Hematopoietic multipotent progenitor cell treated with erythropoietin and hydrocortisone succinate and interleukin-3 and kit ligand, for 8 days (in vitro differentiated cells): ENCODE results near the gene SP110.
"Not testable (repeated sequence)": the region's sequence is repeated elsewhere in the genome, so short reads cannot be mapped to it uniquely, and the experiment has no call there.

Source experiments
- DNase-seq: peaks from one replicate; pipeline ENCODE4 v3.0.0-alpha.2; 2015

Gene SP110

GRCh38 chr2:230219419-230220331 is at the start of gene SP110:
SP110 (minus strand) TSS chr2:230219984; CDS start chr2:230216927, 3,057 bp downstream.
- DNase-seq = peak; percentile 94

GRCh38 chr2:230268606-230269243 is 48.9 kb upstream of the SP110 start:
- no peak for DNase-seq

DNA sequence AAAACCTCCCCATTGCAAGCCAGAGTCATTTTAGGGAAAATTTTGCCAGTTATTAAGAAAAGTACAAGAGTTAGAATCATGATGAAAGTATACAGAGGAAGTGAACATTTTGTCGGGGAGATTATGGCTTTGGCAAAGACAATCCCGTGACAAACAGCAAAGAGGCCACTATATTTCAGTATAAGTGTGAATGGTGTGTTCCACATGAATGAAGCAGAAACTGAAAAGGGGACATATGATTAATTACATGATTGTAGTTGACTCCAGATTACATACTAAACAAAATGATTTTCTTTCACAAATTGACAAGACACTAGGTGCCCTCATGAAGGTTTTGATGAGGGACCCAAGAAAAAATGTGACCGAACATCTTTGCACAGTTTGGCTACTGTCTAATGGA is 47.8 kb upstream of the SP110 start:
- no peak for DNase-seq

GRCh38 chr2:230267059-230267458 is 47.3 kb upstream of the SP110 start:
- no peak for DNase-seq

- DNase-seq = no peak
These were observed 46.9 kb upstream of the SP110 start for GRCh38 chr2:230266638-230267037.

DNA sequence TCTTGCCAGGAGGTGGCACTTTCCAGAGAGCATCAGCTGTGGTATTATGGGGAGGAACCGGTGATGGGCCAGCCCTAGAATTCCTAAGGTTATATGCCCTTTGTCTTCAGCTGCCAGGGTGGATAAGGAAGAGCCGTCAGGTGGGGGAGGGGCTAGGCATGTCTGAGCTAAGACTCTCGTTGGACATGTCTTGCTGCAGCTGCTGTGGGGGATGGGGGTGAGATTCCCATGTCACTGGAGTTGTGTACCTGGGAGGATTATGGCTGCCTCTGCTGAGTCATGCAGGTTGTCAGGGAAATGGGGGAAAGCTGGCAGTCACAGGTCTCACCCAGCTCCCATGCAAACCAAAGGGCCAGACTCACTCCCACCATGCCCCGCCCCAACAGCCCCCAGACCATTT is 45.2 kb upstream of the SP110 start:
- not testable (repeated sequence) for DNase-seq

- no peak for DNase-seq
These were observed 42.5 kb upstream of the SP110 start for GRCh38 chr2:230262246-230262645.

- no peak for DNase-seq
These were observed 38.7 kb upstream of the SP110 start for GRCh38 chr2:230258483-230258882.

DNA sequence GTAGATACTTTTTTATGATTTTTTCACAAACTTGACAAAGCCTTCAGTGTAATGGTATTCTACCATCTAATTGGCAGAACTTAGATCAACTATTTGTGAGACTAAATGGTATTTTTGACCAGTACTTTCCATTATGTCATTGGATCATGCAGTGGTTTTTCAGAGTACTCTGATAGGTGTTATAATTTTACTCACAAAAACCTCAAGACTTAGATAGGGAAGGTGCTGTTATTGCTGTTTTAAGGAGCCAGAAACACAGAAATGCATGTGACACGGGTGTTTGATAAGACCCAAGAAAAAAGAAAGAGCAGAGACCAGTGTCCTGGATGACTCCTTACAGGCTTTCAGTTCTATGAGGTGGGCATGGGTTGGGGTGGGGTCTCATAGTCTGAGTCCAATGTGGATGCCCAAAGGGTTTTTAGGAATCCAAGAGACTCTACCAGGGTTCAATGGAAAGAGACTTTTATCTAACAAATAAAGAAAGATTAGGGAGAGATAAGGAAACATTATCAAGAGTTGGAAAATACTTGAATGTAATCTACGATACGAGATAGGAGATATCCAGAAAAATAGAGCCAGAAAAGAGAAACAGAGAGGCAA is 37.0 kb upstream of the SP110 start:
- no peak for DNase-seq

GRCh38 chr2:230254152-230254881 is 34.5 kb upstream of the SP110 start:
- no peak for DNase-seq

DNA sequence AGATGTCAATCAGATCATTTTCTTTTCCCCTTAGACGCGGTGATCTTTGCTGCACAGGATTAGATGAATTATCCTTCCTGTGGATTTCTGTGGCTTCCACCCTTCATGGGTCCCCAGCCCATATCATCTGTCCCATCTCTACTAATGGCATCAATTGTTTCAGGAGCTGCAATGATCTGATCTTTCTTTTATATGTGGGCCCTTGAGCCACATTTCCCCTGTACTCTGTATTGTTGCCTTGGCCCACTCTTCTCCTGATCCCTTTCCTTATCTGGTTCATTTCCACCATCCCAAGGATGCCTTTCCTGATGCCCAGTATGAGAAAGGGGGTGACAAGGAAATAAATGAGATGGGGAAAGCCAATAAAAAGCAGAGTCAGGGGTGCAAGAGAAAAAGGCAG is 30.4 kb upstream of the SP110 start:
- no peak for DNase-seq

GRCh38 chr2:230246206-230246605 is 26.4 kb upstream of the SP110 start:
- no peak for DNase-seq

GRCh38 chr2:230244211-230244610 is 24.4 kb upstream of the SP110 start:
- DNase-seq = no peak

GRCh38 chr2:230234845-230235244 is 15.1 kb upstream of the SP110 start:
- DNase-seq = no peak

DNA sequence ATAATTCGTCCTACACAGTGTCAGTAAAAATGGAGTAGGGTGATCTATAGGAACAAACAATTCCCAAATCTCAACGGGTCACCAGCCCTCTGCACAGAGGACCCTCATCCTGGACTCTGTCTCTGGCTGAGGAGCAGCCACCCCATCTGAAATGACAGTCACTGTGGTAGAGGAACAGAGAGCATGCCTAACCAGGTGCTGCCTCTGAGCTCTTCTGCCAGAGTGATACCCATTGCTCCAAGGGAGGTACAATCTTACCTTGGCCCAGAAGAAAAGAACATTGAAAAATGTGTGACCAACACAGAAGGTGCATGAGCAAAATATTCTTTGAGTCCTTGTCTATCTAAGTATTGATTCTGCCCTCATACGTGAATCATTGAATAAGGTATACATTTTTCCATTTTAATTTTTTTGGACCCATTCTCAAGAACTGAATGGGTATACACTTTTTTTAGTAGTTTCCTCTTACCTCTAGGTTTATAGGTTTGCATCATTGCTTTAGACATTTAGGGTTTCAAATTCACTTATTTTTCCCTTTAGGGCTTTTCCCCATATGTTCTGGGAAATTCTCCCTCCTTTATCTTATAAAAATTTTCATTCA is 14.4 kb upstream of the SP110 start:
- no peak for DNase-seq

GRCh38 chr2:230231251-230231650 is 11.5 kb upstream of the SP110 start:
- no peak for DNase-seq

GRCh38 chr2:230230496-230231200 is 10.9 kb upstream of the SP110 start:
- DNase-seq = no peak

GRCh38 chr2:230230087-230230486 is 10.3 kb upstream of the SP110 start:
- no peak for DNase-seq

- no peak for DNase-seq
These were observed 7.4 kb upstream of the SP110 start for GRCh38 chr2:230227216-230227615.

GRCh38 chr2:230226051-230226551 is 6.3 kb upstream of the SP110 start:
- DNase-seq = no peak

DNA sequence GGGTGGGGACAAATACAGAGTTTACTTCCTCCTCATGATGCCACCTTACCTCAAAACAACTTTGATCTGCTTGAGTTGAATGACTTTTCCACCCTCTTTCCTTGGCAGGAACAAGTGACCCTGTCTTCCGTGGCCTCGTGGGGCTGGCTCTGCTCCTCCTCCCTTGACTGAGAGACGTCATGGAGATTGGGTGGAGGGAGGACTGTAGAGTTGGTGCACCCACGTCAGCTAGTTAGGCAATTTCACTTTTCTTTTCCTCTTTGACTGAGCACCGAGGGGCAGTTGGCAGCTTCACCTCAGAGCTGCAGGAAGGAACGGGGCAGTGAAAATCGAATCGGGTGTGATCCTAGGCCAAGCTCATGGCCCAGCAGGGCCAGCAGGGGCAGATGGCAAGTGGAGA is 5.7 kb upstream of the SP110 start, which contains the start of gene SP140:
SP140 (plus strand) TSS at position 251 of the 400 bp plus-strand sequence; CDS start at position 360, 109 bp downstream.
- DNase-seq = no peak

GRCh38 chr2:230224458-230224857 is 4.7 kb upstream of the SP110 start:
- DNase-seq = no peak
